Natural killer cell (primary cell): ENCODE data around the gene LYPD5. TPM values are rescaled to one million over a fixed set of nuclear protein-coding genes. Genes with fewer than 3 reads are reported as not detected.
A peak's percentile ranks its signal among the peaks of the same experiment; 100 is the strongest.
"Not testable (repeated sequence)": the region's sequence is repeated elsewhere in the genome, so short reads cannot be mapped to it uniquely, and the experiment has no call there.

ENCODE experiments used
- ATAC-seq, 3 donors: fragments of 150-1000 bp in 2 of 3; fragments of 200-7000 bp in 1 of 3; cut with Tn5 transposase; 1 replicate in 1 of 3; 2 replicates in 2 of 3; pipeline ENCODE4 v1.10.0; 2021; ENCODE audit warnings: mild to moderate bottlenecking in 2 of 3, moderate library complexity in 2 of 3
- DNase-seq, 2 donors: peaks; one replicate each; pipeline versions ENCODE4 v3.0.0 to v3.0.0-alpha.2; 2013 to 2021; ENCODE audit warnings: mixed read lengths in 1 of 2
- H3K27ac ChIP-seq: one replicate; pipeline ENCODE4 v1.5.1; 2013; ENCODE audit warnings: mild to moderate bottlenecking, low read length
- H3K27me3 ChIP-seq: one replicate; pipeline ENCODE4 v1.6.1; 2013; ENCODE audit warnings: low read length; ENCODE audit not compliant: control insufficient read depth, insufficient read depth
- H3K36me3 ChIP-seq: one replicate; pipeline ENCODE4 v1.6.1; 2013; ENCODE audit warnings: low read length; ENCODE audit not compliant: control insufficient read depth, insufficient read depth
- H3K4me1 ChIP-seq: one replicate; pipeline ENCODE4 v1.6.1; 2013; ENCODE audit warnings: low read length; ENCODE audit not compliant: control insufficient read depth, insufficient read depth
- H3K4me3 ChIP-seq: one replicate; pipeline ENCODE4 v1.5.1; 2013; ENCODE audit warnings: low read length
- H3K9me3 ChIP-seq: one replicate; pipeline ENCODE4 v1.6.1; 2013; ENCODE audit warnings: low read length; ENCODE audit not compliant: control insufficient read depth, insufficient read depth
- H3K27ac Mint-ChIP-seq, 2 donors: one replicate each; pipeline ENCODE4 v1.8.0; 2022; ENCODE audit warnings: mild to moderate bottlenecking in 2 of 2, mixed read lengths in 2 of 2, moderate library complexity in 1 of 2
- H3K27me3 Mint-ChIP-seq, 2 donors: one replicate each; pipeline ENCODE4 v1.8.0; 2022; ENCODE audit warnings: low read depth in 2 of 2, mixed read lengths in 2 of 2
- H3K36me3 Mint-ChIP-seq: one replicate; pipeline ENCODE4 v1.8.0; 2022; ENCODE audit warnings: mixed read lengths
- H3K4me1 Mint-ChIP-seq, 2 donors: one replicate each; pipeline ENCODE4 v1.8.0; 2022; ENCODE audit warnings: mixed read lengths in 2 of 2
- H3K4me3 Mint-ChIP-seq: one replicate; pipeline ENCODE4 v1.8.0; 2022; ENCODE audit warnings: mild to moderate bottlenecking, moderate library complexity, mixed read lengths
- H3K9me3 Mint-ChIP-seq, 2 donors: one replicate each; pipeline ENCODE4 v1.8.0; 2022; ENCODE audit warnings: mixed read lengths in 2 of 2
- WGBS: methylation state at CpG from one replicate; pipeline ENCODE4 v1.1.7; 2013; ENCODE audit warnings: missing lambda C conversion rate; ENCODE audit not compliant: insufficient coverage; 5-methylcytosine and 5-hydroxymethylcytosine counted together
- intact Hi-C: fragments of 100-400 bp; cut with micrococcal nuclease; formaldehyde crosslinking; loops from one replicate; pipeline ENCODE4 v1.14.2; 2022
- total RNA-seq, 4 donors: library from RNA; stranded (reverse); fragments of 120-200 nt in 1 of 4; gene quantifications; one replicate each; pipeline versions ENCODE4 v1.2.3 to v1.2.4, GENCODE V29; 2013 to 2022
- TF ChIP-seq, protein P1 (sequence below): fragments of 200-600 bp; IDR thresholded peaks from one replicate; pipeline ENCODE4 v1.8.0; 2022; ENCODE audit warnings: antibody characterized with exemption

The LYPD5 gene
- total RNA-seq, 3 donors from 2014 or later (not counting 1 experiment from before 2014, with no cell fraction given), result not detected

DNA sequence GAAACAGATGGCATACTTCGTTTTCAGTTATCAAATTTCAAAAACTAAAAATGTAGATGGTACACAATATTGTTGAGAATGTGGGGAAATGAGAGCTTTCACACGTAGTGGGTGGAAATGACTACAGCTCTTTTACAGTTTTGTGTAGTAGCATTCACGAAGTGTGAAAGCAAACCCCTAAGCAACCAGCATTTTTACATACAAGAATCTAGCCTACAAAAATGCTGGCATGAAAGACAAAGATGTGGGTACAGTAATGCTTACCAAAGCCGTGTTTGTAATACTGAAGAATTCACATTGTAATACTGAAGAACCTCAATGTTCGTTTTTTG, 18.6 kb upstream of the LYPD5 start:
- ATAC-seq (no peak), DNase-seq (no peak)
- H3K4me3 ChIP-seq, result no peak overlapping the region
- no peaks in the 10 kb centered on the region for H3K36me3 ChIP-seq
- no peaks in the 10 kb centered on the region for H3K36me3 Mint-ChIP-seq
- intact Hi-C loops, result no loop called here
- peaks cover 8 to 9% of the 10 kb centered on the region in 2 donors for H3K4me1 Mint-ChIP-seq
- no peak overlapping the region for H3K4me3 Mint-ChIP-seq
- no peak overlapping the region for H3K27ac ChIP-seq
- TF ChIP-seq, protein P1, sequence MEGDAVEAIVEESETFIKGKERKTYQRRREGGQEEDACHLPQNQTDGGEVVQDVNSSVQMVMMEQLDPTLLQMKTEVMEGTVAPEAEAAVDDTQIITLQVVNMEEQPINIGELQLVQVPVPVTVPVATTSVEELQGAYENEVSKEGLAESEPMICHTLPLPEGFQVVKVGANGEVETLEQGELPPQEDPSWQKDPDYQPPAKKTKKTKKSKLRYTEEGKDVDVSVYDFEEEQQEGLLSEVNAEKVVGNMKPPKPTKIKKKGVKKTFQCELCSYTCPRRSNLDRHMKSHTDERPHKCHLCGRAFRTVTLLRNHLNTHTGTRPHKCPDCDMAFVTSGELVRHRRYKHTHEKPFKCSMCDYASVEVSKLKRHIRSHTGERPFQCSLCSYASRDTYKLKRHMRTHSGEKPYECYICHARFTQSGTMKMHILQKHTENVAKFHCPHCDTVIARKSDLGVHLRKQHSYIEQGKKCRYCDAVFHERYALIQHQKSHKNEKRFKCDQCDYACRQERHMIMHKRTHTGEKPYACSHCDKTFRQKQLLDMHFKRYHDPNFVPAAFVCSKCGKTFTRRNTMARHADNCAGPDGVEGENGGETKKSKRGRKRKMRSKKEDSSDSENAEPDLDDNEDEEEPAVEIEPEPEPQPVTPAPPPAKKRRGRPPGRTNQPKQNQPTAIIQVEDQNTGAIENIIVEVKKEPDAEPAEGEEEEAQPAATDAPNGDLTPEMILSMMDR, result no peak
- peaks cover 24% of the 10 kb centered on the region for H3K27me3 ChIP-seq
- H3K9me3 ChIP-seq, result no peaks in the 10 kb centered on the region
- H3K4me1 ChIP-seq, result peaks cover 8% of the 10 kb centered on the region
- no peak overlapping the region for H3K27ac Mint-ChIP-seq
- WGBS, result 34% methylated on average over 3 of the region's 5 CpGs
- no peaks in the 10 kb centered on the region for H3K9me3 Mint-ChIP-seq
- peaks cover 48 to 57% of the 10 kb centered on the region in 2 donors for H3K27me3 Mint-ChIP-seq

DNA sequence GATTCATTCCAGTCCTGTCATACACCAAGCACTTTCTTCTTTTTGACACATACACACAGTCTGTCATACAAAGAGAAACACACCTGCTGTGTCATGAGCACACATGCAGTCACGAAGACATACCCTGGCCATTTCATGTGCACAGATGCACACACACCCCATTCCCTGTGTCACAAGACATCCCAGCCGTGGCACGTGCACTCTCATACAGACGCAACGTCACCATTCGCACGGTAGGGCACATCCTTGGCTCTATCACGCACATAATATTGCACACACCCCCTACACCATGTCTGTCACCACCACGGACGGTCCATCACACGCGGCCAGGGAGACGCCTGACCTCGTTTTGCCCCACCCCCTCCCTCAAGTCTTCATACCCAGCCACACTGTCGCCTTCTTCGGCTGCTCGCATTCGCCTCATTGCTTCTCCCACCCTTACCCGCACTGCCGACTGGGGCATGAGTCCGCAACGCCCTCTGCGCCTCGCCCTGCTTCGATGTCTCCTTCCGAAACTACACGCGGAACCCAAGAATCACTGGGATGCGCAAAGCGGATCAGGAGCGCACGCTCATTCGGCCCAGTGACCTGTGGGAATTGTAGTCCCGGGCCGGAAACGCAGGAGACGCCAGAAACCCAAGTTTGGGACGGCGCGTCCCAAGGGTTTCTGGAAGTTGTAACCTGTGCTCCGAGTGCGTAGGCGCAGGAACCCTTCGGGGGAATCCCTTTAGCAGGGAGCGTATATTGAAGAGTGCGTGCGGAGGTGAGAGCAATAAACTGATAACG, 18.0 kb upstream of the LYPD5 start:
- H3K4me1 ChIP-seq, result peaks cover 8% of the 10 kb centered on the region
- H3K27ac ChIP-seq, result no peak overlapping the region
- Mint-ChIP-seq H3K4me3 (peak overlapping the region; percentile 65), H3K27ac (no peak overlapping the region), H3K27me3 (peaks cover 48 to 53% of the 10 kb centered on the region in 2 donors), H3K4me1 (peaks cover 8 to 9% of the 10 kb centered on the region in 2 donors), H3K9me3 (no peaks in the 10 kb centered on the region), H3K36me3 (no peaks in the 10 kb centered on the region)
- DNase-seq (peak in 1 of 2 donors; percentile 41), ATAC-seq (peak in 2 of 3 donors; percentile 24 to 39)
- intact Hi-C loops, result no loop called here
- no peaks in the 10 kb centered on the region for H3K36me3 ChIP-seq
- TF ChIP-seq, protein P1, result no peak
- 21% methylated on average over 47 of the region's 48 CpGs for WGBS
- H3K27me3 ChIP-seq, result peaks cover 24% of the 10 kb centered on the region
- H3K4me3 ChIP-seq, result no peak overlapping the region
- no peaks in the 10 kb centered on the region for H3K9me3 ChIP-seq

- no peak for ATAC-seq
- Mint-ChIP-seq H3K36me3 (no peaks in the 10 kb centered on the region), H3K4me1 (peaks cover 8 to 9% of the 10 kb centered on the region in 2 donors)
Observed at GRCh38 chr19:43818500-43818899, 16.3 kb upstream of the LYPD5 start.

DNA sequence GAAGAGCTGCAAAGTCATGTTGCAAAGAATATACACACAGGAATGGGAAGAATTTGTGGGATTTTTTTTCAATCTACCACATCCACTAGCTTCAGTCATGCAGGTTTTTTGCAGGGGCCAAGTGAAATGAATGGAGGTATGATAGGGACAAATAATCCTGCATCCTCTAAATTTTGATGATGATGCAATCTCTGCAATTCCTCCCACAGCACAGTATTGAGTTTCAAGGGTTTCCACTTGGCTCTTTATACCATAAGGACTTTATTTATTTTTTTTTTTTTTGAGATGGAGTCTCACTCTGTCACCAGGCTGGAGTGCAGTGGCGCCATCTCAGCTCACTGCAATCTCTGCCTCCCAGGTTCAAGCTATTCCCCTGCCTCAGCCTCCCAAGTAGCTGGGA, 15.2 kb upstream of the LYPD5 start:
- H3K9me3 ChIP-seq, H3K4me3 Mint-ChIP-seq, H3K36me3 Mint-ChIP-seq, H3K27ac Mint-ChIP-seq, H3K4me3 ChIP-seq, H3K36me3 ChIP-seq, DNase-seq, H3K9me3 Mint-ChIP-seq, H3K27ac ChIP-seq, H3K4me1 Mint-ChIP-seq, intact Hi-C loops, H3K4me1 ChIP-seq, ATAC-seq: not testable (repeated sequence)
- peaks cover 39 to 42% of the 10 kb centered on the region in 2 donors for H3K27me3 Mint-ChIP-seq
- 100% methylated on average over 1 of the region's 1 CpG for WGBS
- peaks cover 24% of the 10 kb centered on the region for H3K27me3 ChIP-seq

More at GRCh38 chr19:43818500-43818899, 16.3 kb upstream of the LYPD5 start:
- no peak overlapping the region for H3K4me3 Mint-ChIP-seq
- intact Hi-C loops, result no loop called here
- H3K27ac Mint-ChIP-seq, result no peak overlapping the region
- Histone ChIP-seq H3K27me3 (peaks cover 24% of the 10 kb centered on the region), H3K36me3 (no peaks in the 10 kb centered on the region), H3K9me3 (no peaks in the 10 kb centered on the region), H3K4me3 (no peak overlapping the region), H3K4me1 (peaks cover 8% of the 10 kb centered on the region), H3K27ac (no peak overlapping the region)
- H3K27me3 Mint-ChIP-seq, result peaks cover 36 to 42% of the 10 kb centered on the region in 2 donors
- no peak for DNase-seq
- 89% methylated on average over 5 of the region's 5 CpGs for WGBS
- TF ChIP-seq, protein P1, result no peak
- H3K9me3 Mint-ChIP-seq, result no peaks in the 10 kb centered on the region
